HepG2 (cell line): ENCODE measurements around the gene LRP5. TPM values are rescaled to one million over a fixed set of nuclear protein-coding genes. Genes with fewer than 3 reads are reported as not detected.

ENCODE experiments used
- ARNTL ChIP-seq: sonication (generic); formaldehyde crosslinking; IDR thresholded peaks from 2 replicates; pipeline ENCODE4 v1.4.0; 2020; ENCODE audit warnings: mild to moderate bottlenecking, missing genetic modification reagents
- CHD2 ChIP-seq: IDR thresholded peaks from 2 replicates; pipeline ENCODE4 v1.6.1; 2011; ENCODE audit warnings: low read depth, low read length, improper control_type of control experiment
- CHD4 ChIP-seq: fragments of 200-600 bp; sonication (generic); IDR thresholded peaks from 2 replicates; pipeline ENCODE4 v1.7.0; 2017; ENCODE audit warnings: mild to moderate bottlenecking, low read length, borderline replicate concordance
- HHEX ChIP-seq: IDR thresholded peaks from 2 replicates; pipeline ENCODE4 v1.6.1; 2016; ENCODE audit warnings: control low read depth
- JUNB ChIP-seq: sonication (generic); formaldehyde crosslinking; IDR thresholded peaks from 2 replicates; pipeline ENCODE4 v1.8.0; 2022; ENCODE audit warnings: missing genetic modification reagents, mild to moderate bottlenecking, borderline replicate concordance
- NR2F6 ChIP-seq, 2 experiments: IDR thresholded peaks; 2 replicates each; pipeline ENCODE4 v1.6.1; 2016; ENCODE audit warnings: antibody characterized with exemption in 1 of 2, mild to moderate bottlenecking in 1 of 2
- SP140L ChIP-seq: sonication (generic); formaldehyde crosslinking; IDR thresholded peaks from 2 replicates; pipeline ENCODE4 v1.4.0; 2020; ENCODE audit warnings: missing genetic modification reagents, borderline replicate concordance
- ZKSCAN1 ChIP-seq: fragments of 150-350 bp; IDR thresholded peaks from 2 replicates; pipeline ENCODE4 v1.6.1; 2014; ENCODE audit warnings: low read length
- ZNF552 ChIP-seq: sonication (generic); formaldehyde crosslinking; IDR thresholded peaks from 2 replicates; pipeline ENCODE4 v1.9.0; 2022; ENCODE audit warnings: missing genetic modification reagents, mild to moderate bottlenecking, borderline replicate concordance
- ZNF672 ChIP-seq: sonication (generic); formaldehyde crosslinking; IDR thresholded peaks from 2 replicates; pipeline ENCODE4 v1.8.1; 2022; ENCODE audit warnings: missing genetic modification reagents
- ZSCAN20 ChIP-seq: sonication (generic); formaldehyde crosslinking; IDR thresholded peaks from 2 replicates; pipeline ENCODE4 v1.4.0; 2020; ENCODE audit warnings: missing genetic modification reagents, mild to moderate bottlenecking, borderline replicate concordance
- ZSCAN29 ChIP-seq: sonication (generic); formaldehyde crosslinking; conservative IDR thresholded peaks from 2 replicates; pipeline ENCODE4 v1.4.0; 2020; ENCODE audit warnings: mild to moderate bottlenecking, missing genetic modification reagents
- polyA plus RNA-seq, 8 experiments: library from polyadenylated mRNA; depleted of rRNA in 3 of 8; stranded (reverse) in 7 of 8; unstranded in 1 of 8; fragments of >200 nt; fragmentation: Illumina TruSeq in 4 of 8; extraction: Trizol in 4 of 8; gene quantifications; 2 replicates each; pipeline versions ENCODE4 v1.2.1 to v1.2.3, GENCODE V29; 2011 to 2016; ENCODE audit warnings: low read depth in 4 of 8, missing spikeins in 1 of 8, mixed read lengths in 1 of 8; ENCODE audit not compliant: insufficient read depth in 1 of 8
- total RNA-seq, 5 experiments: library from RNA; depleted of rRNA; stranded (reverse); fragments of >200 nt; fragmentation: Illumina TruSeq; extraction: Trizol; gene quantifications; 2 replicates each; pipeline ENCODE4 v1.2.3, GENCODE V29; 2016; ENCODE audit warnings: low read depth in 1 of 5
- TF ChIP-seq, protein P1 (sequence below): sonication (generic); formaldehyde crosslinking; IDR thresholded peaks from 2 replicates; pipeline ENCODE4 v1.4.0; 2020; ENCODE audit warnings: mild to moderate bottlenecking, missing genetic modification reagents
- TF ChIP-seq, protein P2 (sequence below): sonication (generic); formaldehyde crosslinking; IDR thresholded peaks from 2 replicates; pipeline ENCODE4 v1.5.0; 2020; ENCODE audit warnings: mild to moderate bottlenecking, missing genetic modification reagents, borderline replicate concordance
- TF ChIP-seq, protein P3 (sequence below), 2 experiments: fragments of 450-650 bp in 1 of 2; sonication (generic) in 1 of 2; formaldehyde crosslinking; IDR thresholded peaks; 2 replicates each; pipeline versions ENCODE4 v1.5.0 to v1.8.0; 2020 to 2022; ENCODE audit warnings: mild to moderate bottlenecking in 1 of 2, missing genetic modification reagents in 1 of 2
- TF ChIP-seq, protein P4 (sequence below): sonication (generic); formaldehyde crosslinking; IDR thresholded peaks from 2 replicates; pipeline ENCODE4 v1.5.1; 2020; ENCODE audit warnings: missing genetic modification reagents, mild to moderate bottlenecking, borderline replicate concordance
- TF ChIP-seq, protein P5 (sequence below): sonication (generic); formaldehyde crosslinking; IDR thresholded peaks from 2 replicates; pipeline ENCODE4 v1.9.0; 2021; ENCODE audit warnings: missing genetic modification reagents, mild to moderate bottlenecking, borderline replicate concordance
- TF ChIP-seq, protein P6 (sequence below): IDR thresholded peaks from 2 replicates; pipeline ENCODE4 v1.6.1; 2016; ENCODE audit warnings: missing genetic modification reagents, missing compliant biosample characterization

The LRP5 gene
- total and polyA plus RNA-seq, 2 of the 13 experiments (the other 11 are each of a cell fraction or from before 2014, with no cell fraction given): 40.4 to 64.0 TPM

DNA sequence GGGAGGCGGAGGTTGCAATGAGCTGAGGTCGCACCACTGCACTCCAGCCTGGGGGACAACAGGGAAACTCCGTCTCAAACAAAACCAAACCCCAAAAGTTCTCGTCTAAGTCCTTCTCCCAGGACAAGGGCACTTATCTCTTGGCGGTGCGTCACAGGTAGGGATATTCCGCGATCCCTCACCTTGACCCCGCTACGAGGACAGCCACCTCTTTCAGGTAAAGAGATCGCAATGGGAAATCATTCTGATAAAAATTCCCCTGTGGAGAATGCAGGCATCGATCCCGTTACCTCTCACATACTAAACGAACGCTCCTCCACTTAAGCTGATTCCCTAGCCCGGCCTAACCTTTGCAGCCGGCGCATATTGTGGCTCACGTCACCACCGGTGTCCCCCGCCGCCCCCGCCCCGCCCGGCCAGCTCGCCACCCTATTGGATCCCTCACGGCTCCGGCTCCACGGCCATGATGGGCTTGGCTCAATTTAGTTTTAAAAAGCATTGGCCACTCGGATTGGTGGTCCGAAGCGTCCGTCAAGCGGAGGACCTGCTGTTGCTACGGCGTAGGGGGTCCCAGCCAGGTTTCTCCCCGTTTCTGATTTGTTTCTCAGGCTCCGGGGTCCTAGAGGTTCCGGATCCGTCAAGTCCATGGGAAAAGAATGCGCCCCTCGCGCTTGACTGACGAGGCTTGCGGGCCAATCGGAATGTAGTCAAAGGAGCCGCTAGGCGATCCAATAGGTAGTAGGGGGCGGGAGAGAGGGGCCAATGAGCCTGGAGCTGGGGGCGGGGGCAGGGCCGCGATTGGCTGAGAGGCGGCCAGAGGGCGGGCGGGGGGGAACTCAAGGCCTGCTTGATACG lies 147.7 kb downstream of the LRP5 start (continued):
- TF ChIP-seq, protein P1, sequence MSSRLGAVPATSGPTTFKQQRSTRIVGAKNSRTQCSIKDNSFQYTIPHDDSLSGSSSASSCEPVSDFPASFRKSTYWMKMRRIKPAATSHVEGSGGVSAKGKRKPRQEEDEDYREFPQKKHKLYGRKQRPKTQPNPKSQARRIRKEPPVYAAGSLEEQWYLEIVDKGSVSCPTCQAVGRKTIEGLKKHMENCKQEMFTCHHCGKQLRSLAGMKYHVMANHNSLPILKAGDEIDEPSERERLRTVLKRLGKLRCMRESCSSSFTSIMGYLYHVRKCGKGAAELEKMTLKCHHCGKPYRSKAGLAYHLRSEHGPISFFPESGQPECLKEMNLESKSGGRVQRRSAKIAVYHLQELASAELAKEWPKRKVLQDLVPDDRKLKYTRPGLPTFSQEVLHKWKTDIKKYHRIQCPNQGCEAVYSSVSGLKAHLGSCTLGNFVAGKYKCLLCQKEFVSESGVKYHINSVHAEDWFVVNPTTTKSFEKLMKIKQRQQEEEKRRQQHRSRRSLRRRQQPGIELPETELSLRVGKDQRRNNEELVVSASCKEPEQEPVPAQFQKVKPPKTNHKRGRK (CRISPR knock-in tag): no peak
- TF ChIP-seq, protein P2, sequence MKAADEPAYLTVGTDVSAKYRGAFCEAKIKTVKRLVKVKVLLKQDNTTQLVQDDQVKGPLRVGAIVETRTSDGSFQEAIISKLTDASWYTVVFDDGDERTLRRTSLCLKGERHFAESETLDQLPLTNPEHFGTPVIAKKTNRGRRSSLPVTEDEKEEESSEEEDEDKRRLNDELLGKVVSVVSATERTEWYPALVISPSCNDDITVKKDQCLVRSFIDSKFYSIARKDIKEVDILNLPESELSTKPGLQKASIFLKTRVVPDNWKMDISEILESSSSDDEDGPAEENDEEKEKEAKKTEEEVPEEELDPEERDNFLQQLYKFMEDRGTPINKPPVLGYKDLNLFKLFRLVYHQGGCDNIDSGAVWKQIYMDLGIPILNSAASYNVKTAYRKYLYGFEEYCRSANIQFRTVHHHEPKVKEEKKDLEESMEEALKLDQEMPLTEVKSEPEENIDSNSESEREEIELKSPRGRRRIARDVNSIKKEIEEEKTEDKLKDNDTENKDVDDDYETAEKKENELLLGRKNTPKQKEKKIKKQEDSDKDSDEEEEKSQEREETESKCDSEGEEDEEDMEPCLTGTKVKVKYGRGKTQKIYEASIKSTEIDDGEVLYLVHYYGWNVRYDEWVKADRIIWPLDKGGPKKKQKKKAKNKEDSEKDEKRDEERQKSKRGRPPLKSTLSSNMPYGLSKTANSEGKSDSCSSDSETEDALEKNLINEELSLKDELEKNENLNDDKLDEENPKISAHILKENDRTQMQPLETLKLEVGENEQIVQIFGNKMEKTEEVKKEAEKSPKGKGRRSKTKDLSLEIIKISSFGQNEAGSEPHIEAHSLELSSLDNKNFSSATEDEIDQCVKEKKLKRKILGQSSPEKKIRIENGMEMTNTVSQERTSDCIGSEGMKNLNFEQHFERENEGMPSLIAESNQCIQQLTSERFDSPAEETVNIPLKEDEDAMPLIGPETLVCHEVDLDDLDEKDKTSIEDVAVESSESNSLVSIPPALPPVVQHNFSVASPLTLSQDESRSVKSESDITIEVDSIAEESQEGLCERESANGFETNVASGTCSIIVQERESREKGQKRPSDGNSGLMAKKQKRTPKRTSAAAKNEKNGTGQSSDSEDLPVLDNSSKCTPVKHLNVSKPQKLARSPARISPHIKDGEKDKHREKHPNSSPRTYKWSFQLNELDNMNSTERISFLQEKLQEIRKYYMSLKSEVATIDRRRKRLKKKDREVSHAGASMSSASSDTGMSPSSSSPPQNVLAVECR: peak; percentile 67
- no peak for TF ChIP-seq JUNB
- TF ChIP-seq CHD2: peak; percentile 50; the same call in 1 of the 2 replicates
- TF ChIP-seq, protein P3, sequence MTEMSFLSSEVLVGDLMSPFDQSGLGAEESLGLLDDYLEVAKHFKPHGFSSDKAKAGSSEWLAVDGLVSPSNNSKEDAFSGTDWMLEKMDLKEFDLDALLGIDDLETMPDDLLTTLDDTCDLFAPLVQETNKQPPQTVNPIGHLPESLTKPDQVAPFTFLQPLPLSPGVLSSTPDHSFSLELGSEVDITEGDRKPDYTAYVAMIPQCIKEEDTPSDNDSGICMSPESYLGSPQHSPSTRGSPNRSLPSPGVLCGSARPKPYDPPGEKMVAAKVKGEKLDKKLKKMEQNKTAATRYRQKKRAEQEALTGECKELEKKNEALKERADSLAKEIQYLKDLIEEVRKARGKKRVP (CRISPR knock-in tag; IDR thresholded peaks at IDR 0.05): peak in 1 of 2 experiments; percentile 66; a peak in 1 of 4 replicates
- peak; percentile 44; the same call in 1 of the 2 replicates for TF ChIP-seq ARNTL
- TF ChIP-seq ZNF552 (CRISPR knock-in tag): no peak
- TF ChIP-seq NR2F6 (IDR thresholded peaks at IDR 0.05): peak; percentile 92
- peak; percentile 89 for TF ChIP-seq NR2F6 (CRISPR knock-in tag; IDR thresholded peaks at IDR 0.05)
- TF ChIP-seq, protein P4, sequence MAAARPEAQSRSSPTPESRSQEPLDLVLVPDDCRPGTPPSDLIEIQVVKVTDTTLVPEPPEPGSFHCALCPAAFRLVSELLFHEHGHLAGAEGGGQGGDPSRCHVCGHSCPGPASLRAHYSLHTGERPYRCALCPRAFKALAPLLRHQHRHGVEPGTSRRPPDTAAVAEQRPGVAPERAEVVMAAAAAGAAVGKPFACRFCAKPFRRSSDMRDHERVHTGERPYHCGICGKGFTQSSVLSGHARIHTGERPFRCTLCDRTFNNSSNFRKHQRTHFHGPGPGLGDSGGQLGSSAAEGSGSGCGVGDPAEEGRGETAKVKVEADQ (CRISPR knock-in tag): no peak; the same call in 1 of the 2 replicates
- no peak for TF ChIP-seq ZNF672 (CRISPR knock-in tag)
- TF ChIP-seq, protein P5, sequence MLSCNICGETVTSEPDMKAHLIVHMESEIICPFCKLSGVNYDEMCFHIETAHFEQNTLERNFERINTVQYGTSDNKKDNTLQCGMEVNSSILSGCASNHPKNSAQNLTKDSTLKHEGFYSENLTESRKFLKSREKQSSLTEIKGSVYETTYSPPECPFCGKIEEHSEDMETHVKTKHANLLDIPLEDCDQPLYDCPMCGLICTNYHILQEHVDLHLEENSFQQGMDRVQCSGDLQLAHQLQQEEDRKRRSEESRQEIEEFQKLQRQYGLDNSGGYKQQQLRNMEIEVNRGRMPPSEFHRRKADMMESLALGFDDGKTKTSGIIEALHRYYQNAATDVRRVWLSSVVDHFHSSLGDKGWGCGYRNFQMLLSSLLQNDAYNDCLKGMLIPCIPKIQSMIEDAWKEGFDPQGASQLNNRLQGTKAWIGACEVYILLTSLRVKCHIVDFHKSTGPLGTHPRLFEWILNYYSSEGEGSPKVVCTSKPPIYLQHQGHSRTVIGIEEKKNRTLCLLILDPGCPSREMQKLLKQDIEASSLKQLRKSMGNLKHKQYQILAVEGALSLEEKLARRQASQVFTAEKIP (CRISPR knock-in tag): no peak
- no peak for TF ChIP-seq SP140L (CRISPR knock-in tag)
- no peak for TF ChIP-seq HHEX (CRISPR knock-in tag)
- TF ChIP-seq, protein P6, sequence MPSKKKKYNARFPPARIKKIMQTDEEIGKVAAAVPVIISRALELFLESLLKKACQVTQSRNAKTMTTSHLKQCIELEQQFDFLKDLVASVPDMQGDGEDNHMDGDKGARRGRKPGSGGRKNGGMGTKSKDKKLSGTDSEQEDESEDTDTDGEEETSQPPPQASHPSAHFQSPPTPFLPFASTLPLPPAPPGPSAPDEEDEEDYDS (CRISPR knock-in tag): peak; percentile 13; the same call in 1 of the 2 replicates
- TF ChIP-seq CHD4: no peak
- TF ChIP-seq ZSCAN20 (CRISPR knock-in tag): no peak
- 0 out of 2 replicates have a peak, but pooled peaks have one; percentile 20 for TF ChIP-seq ZSCAN29 (CRISPR knock-in tag)
- TF ChIP-seq ZKSCAN1: no peak
